HepG2 (cell line): Measurements from ENCODE around the gene PRELP. TPM values are rescaled to one million over a fixed set of nuclear protein-coding genes. Genes with fewer than 3 reads are reported as not detected.

Source experiments
- FOXP4 ChIP-seq: sonication (generic); formaldehyde crosslinking; IDR thresholded peaks from 2 replicates; pipeline ENCODE4 v1.4.0; 2020; ENCODE audit warnings: missing genetic modification reagents
- NFKBIZ ChIP-seq: IDR thresholded peaks from 2 replicates; pipeline ENCODE4 v1.6.1; 2018; ENCODE audit warnings: missing genetic modification reagents, missing compliant biosample characterization
- RARA ChIP-seq: IDR thresholded peaks from 2 replicates; pipeline ENCODE4 v1.6.1; 2016; ENCODE audit warnings: missing genetic modification reagents, missing compliant biosample characterization
- REL ChIP-seq: sonication (generic); formaldehyde crosslinking; conservative IDR thresholded peaks from 2 replicates; pipeline ENCODE4 v1.8.0; 2022; ENCODE audit warnings: mild to moderate bottlenecking, missing genetic modification reagents, moderate library complexity
- RFXAP ChIP-seq: sonication (generic); formaldehyde crosslinking; IDR thresholded peaks from 2 replicates; pipeline ENCODE4 v1.4.0; 2020; ENCODE audit warnings: missing genetic modification reagents, borderline replicate concordance
- SOX13 ChIP-seq, 3 experiments: fragments of 450-650 bp in 1 of 3; sonication (generic) in 1 of 3; formaldehyde crosslinking in 1 of 3; IDR thresholded peaks in 2 of 3; conservative IDR thresholded peaks in 1 of 3; 2 replicates each; pipeline versions ENCODE4 v1.5.0 to v1.6.1; 2016 to 2020; ENCODE audit warnings: antibody characterized with exemption in 1 of 3, mild to moderate bottlenecking in 1 of 3, missing compliant biosample characterization in 1 of 3, missing genetic modification reagents in 1 of 3, moderate library complexity in 1 of 3
- SSRP1 ChIP-seq: IDR thresholded peaks from 2 replicates; pipeline ENCODE4 v1.6.1; 2016; ENCODE audit warnings: control low read depth
- ZFP91 ChIP-seq: sonication (generic); formaldehyde crosslinking; IDR thresholded peaks from 2 replicates; pipeline ENCODE4 v1.9.0; 2022; ENCODE audit warnings: missing genetic modification reagents, mild to moderate bottlenecking, borderline replicate concordance
- polyA plus RNA-seq, 8 experiments: library from polyadenylated mRNA; depleted of rRNA in 3 of 8; stranded (reverse) in 7 of 8; unstranded in 1 of 8; fragments of >200 nt; fragmentation: Illumina TruSeq in 4 of 8; extraction: Trizol in 4 of 8; gene quantifications; 2 replicates each; pipeline versions ENCODE4 v1.2.1 to v1.2.3, GENCODE V29; 2011 to 2016; ENCODE audit warnings: low read depth in 4 of 8, missing spikeins in 1 of 8, mixed read lengths in 1 of 8; ENCODE audit not compliant: insufficient read depth in 1 of 8
- total RNA-seq, 5 experiments: library from RNA; depleted of rRNA; stranded (reverse); fragments of >200 nt; fragmentation: Illumina TruSeq; extraction: Trizol; gene quantifications; 2 replicates each; pipeline ENCODE4 v1.2.3, GENCODE V29; 2016; ENCODE audit warnings: low read depth in 1 of 5
- TF ChIP-seq, protein P1 (sequence below): sonication (generic); formaldehyde crosslinking; IDR thresholded peaks from 2 replicates; pipeline ENCODE4 v1.5.0; 2020; ENCODE audit warnings: missing genetic modification reagents
- TF ChIP-seq, protein P2 (sequence below): sonication (generic); formaldehyde crosslinking; IDR thresholded peaks from 2 replicates; pipeline ENCODE4 v1.8.1; 2023; ENCODE audit warnings: missing genetic modification reagents, inconsistent platforms, borderline replicate concordance

Gene PRELP
- total and polyA plus RNA-seq, 2 of the 13 experiments (the other 11 are each of a cell fraction or from before 2014, with no cell fraction given) = not detected

DNA sequence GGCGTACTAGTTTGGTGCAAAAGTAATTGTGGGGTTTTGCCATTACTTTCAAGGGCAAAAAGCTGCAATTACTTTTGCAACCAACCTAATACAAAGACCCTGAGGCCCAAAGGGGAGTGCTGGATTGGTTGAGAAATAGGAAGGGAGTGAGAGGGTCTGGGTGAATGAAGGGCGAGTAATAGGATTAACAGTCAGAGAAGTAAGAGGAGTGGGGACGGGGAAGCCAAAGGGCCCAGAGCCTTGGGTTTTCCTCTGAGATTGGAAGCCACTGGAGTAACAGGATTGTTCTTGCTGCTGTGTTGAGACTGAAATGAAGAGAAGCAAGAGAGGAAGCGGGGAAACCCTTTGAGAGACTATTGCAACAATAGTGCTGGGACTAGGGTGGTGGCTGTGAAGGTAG, 19.0 kb upstream of the PRELP start (continued):
- no peak for TF ChIP-seq REL (CRISPR knock-in tag)
- no peak for TF ChIP-seq ZFP91 (CRISPR knock-in tag)
- no peak for TF ChIP-seq FOXP4 (CRISPR knock-in tag)
- TF ChIP-seq, protein P1, sequence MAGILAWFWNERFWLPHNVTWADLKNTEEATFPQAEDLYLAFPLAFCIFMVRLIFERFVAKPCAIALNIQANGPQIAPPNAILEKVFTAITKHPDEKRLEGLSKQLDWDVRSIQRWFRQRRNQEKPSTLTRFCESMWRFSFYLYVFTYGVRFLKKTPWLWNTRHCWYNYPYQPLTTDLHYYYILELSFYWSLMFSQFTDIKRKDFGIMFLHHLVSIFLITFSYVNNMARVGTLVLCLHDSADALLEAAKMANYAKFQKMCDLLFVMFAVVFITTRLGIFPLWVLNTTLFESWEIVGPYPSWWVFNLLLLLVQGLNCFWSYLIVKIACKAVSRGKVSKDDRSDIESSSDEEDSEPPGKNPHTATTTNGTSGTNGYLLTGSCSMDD (CRISPR knock-in tag) = no peak
- TF ChIP-seq RARA (CRISPR knock-in tag) = no peak
- no peak for TF ChIP-seq RFXAP
- TF ChIP-seq NFKBIZ (CRISPR knock-in tag) = no peak
- no peak for TF ChIP-seq SSRP1
- TF ChIP-seq SOX13 (IDR thresholded peaks at IDR 0.05) = no peak
- TF ChIP-seq SOX13 (CRISPR knock-in tag; conservative IDR thresholded peaks at IDR 0.05 in 1 of 2, IDR thresholded peaks at IDR 0.05 in 1 of 2) = no peak
- TF ChIP-seq, protein P2, sequence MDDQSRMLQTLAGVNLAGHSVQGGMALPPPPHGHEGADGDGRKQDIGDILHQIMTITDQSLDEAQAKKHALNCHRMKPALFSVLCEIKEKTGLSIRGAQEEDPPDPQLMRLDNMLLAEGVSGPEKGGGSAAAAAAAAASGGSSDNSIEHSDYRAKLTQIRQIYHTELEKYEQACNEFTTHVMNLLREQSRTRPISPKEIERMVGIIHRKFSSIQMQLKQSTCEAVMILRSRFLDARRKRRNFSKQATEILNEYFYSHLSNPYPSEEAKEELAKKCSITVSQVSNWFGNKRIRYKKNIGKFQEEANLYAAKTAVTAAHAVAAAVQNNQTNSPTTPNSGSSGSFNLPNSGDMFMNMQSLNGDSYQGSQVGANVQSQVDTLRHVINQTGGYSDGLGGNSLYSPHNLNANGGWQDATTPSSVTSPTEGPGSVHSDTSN (CRISPR knock-in tag) = no peak
